Activated CD4-positive, alpha-beta T cell treated with anti-CD3 and anti-CD28 coated beads for 4 hours (primary cell): Measurements from ENCODE around the gene GPR152.
"Not testable (repeated sequence)": the region's sequence is repeated elsewhere in the genome, so short reads cannot be mapped to it uniquely, and the experiment has no call there.

Experiments
- DNase-seq, 2 donors: peaks; one replicate each; pipeline ENCODE4 v3.0.0-alpha.2; 2020

The GPR152 gene

DNA sequence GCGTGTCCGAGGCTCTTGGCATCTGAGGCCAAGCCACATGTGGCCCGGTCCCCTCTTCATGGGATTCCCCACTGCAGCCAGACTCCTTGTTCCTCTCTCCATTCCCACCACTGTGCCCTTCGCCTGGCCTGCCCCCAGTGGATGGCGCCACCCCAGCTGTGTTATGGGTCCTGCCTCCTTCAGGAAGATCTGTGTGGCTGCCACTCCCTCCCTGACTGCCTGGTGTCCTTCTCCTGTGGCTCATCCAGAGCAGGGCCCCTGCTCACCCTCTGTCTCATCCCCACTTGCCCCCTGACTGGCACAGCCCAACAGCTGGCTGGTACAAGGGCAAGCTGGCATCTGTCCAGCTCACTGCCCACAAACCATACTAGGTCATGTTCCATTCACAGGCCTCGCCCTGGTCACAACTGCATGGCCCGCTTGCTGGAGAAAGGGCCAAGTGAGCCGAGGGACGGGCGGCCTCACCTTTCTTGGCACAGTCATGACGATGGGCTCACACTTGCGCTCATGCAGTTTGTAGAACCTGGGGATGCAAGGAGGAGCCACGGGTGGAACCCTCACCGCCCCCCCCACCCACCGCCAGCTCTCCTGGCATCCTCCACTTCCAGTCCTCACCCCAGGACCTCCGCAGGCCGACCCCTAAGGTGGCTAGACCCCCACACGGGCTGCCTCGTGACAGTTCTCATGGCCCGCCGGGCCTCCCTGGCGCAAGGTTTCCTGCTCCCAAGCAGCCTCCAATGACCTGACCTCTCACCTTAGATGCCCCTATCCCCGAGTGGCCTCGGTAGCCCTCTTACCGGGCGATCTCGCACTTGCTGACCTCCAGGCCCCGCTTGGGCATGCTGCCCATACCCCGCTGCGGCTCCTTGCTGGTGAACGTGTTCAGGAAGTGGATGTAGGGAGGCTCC, 13.0 kb downstream of the GPR152 start:
- DNase-seq: no peak

DNA sequence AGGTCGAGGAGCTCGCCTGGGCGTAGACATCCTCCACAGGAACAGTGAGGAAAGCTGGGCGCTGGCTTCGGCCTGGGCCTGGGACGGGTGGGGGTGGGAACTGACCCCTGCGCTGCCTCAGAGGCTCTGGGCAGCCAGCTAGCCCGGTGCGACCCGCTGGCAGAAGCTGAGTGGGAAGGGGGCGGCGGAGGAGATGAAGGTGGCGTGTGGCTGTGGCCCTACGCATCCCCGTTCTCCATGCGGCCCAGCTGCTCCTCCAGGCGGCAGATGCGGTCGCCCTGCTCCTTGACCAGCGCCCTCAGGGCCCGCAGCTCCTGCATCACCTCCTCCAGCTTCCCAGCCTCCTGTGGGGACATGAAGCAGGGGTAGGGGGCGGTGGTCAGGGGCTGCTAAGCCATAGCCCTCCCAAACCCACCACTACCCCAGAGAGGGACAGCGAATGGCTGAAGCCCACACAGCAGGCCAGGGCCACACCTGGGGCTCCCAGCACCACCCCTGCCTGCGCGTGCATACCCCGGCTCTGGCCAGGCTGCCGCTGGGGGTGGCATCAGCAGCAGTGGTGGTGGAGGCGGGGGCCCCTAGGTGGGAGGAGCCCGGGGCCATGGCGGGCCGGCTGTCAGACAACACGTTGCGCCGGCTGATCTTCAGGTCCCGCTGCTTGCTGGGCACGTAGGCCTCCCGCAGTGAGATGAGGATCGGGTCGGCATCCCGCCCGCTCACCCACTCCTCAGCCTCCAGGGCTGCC, 14.2 kb downstream of the GPR152 start:
- DNase-seq: peak; percentile 67 to 73

DNA sequence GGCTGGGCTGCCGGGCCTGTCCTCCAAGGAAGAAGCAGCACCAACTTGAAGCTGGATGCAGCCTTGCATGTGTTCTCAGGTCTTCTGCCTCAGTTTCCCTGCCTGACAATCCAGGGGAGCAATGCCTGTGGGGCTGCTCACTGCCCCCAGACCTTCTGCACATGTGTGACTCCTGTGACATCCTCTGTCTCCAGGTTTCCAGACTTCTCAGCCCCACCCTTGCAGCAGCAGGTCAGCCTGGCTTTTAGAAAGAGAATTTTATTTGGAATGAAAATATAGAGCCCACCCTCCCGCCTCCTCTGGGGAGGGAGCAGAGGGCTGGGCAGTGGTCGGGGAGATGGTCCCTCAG, 14.7 kb downstream of the GPR152 start:
- DNase-seq: no peak

DNA sequence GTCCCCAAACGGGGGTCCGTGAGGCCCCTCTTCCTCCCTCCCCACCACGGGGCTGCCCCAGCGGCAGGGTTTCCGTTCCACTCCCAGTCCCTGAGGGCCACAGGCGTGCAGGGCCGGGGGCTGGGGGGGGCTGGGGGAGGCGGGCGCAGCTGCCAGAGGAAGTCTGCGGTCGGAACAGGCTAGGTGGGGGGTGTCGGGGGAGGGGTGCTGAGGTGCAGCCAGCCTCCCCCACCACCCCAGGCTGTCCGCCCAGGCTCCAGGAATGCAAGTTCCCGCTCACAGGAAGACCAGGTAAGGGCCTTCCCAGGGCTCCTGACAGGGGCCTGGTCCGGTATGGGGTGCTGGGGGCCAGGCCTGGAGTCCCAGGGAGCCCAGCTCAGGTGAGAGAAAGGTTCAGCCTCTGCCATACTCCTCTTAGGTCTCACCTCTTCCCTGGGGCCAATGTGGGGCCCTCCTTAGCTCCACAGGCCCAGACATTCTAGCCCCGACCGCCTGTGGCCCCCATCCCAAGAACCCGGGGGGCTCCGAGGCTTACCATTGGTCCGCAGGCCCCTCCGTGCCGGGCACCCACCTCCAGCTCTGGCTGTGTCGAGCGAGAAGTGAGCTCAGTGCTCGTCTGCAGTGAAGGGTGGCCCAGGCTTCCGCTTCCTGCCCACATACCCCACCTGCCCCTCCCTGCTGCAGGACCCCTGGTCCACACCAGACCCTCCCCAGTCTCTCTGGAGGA, 15.3 kb downstream of the GPR152 start, which contains the start of gene PTPRCAP:
Gene PTPRCAP (minus strand): TSS at position 601 of the 727 bp plus-strand sequence. CDS start 63 bp downstream, at position 538.
- DNase-seq: peak; percentile 70 to 77

DNA sequence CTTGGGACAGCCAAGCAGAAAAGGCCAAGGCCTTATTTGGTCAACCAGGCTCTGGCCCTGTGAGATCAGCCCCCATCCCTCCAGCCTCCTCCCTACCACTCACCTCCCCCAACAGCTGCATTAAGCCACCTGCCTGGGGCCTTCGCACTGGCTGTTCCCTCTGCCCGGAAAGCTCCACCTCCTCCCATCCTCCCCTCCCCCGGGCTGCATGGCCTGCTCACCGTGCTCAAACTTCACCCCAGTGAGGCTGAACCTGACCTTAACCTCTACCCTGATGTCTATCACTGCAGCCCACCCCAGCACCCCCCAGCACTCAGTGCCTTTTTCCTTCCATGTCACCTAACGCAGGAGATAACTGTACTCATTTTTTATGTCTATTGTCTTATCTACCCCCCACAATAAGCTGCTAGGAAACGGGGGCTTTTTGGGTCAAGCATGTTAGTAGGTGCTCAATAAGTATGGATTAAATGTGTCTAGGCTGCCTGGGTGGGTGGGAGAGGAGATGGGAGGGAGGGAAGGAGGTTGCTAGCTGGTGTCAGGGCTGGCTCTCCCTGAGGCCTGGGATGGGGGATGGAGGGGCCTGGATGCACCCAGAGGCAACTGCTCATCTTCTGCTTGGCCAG, 16.0 kb downstream of the GPR152 start:
- peak; percentile 68 for DNase-seq

DNA sequence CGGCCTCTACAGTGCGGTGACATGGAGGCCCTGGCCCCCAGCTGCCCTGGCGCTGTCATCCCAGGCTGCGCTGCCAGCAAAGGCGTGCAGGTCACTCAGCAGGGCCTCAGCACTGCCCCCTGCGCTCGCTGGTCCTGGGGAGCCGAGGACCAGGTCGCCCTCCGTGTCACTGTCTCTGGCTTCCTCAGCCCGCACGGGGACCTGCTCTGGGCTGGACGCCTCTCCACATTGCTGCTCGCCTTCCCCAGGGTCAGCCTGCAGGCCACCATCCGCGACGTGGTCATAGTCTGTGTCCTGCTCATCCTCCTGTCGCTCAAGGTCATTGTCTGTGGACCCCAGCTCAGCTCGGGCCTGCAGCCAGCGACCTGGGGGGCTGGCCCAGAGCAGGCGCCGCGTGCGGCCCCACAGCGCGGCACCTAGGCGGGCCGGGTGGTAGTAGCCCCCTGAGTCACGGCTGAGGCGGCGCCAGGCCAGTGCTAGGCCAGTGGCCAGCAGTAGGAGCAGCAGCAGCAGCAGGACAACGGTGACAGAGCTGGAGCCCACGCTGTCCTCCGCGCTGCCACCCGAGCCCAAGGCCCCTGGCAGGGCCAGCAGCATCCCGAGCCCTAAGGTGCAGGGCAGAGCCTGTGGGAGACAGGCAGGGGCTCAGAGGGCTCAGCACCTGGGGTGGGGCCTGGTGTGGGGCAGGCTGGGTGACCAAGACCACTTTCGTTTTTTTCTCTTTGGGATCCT, 16.6 kb downstream of the GPR152 start:
- no peak for DNase-seq

DNA sequence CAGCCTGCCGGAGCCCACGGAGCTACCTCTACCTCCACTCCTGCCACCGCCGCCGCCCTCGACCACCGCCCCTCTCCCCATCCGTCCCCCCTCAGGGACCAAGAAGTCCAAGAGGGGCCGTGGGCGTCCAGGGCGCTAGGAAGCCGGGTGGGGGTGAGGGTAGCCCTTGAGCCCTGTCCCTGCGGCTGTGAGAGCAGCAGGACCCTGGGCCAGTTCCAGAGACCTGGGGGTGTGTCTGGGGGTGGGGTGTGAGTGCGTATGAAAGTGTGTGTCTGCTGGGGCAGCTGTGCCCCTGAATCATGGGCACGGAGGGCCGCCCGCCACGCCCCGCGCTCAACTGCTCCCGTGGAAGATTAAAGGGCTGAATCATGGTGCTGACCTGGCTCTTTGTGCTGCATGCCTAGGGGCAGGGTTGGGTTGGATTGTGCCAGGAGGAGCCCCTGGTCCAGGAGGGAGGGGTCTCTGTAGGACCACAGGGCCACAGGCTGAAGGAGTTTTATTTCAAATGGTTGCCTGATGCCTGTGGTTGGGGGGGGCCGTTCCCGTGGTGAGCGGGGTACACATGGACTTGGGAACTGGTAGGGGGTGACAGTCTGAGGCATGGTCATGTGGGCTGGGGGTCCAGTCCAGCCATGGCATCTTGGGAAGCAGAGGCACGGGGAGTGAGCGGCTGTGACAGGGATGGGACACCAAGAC, 17.4 kb downstream of the GPR152 start:
- no peak for DNase-seq

DNA sequence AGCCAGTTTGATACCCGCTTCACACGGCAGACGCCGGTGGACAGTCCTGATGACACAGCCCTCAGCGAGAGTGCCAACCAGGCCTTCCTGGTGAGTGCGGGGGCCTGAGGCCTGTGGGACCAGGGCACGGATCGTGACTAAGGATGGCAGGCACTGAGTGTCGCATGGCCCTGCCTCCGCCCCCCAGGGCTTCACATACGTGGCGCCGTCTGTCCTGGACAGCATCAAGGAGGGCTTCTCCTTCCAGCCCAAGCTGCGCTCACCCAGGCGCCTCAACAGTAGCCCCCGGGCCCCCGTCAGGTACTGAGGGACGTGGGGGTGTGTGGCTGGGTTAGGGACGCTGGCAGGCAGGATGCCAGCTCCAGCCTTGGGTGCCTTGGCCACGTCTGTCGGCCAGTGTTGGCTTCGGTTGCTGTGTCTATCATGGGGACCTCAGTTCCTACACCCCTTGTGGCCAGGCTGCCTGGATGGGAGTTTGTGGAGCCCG, 18.1 kb downstream of the GPR152 start:
- no peak for DNase-seq

DNA sequence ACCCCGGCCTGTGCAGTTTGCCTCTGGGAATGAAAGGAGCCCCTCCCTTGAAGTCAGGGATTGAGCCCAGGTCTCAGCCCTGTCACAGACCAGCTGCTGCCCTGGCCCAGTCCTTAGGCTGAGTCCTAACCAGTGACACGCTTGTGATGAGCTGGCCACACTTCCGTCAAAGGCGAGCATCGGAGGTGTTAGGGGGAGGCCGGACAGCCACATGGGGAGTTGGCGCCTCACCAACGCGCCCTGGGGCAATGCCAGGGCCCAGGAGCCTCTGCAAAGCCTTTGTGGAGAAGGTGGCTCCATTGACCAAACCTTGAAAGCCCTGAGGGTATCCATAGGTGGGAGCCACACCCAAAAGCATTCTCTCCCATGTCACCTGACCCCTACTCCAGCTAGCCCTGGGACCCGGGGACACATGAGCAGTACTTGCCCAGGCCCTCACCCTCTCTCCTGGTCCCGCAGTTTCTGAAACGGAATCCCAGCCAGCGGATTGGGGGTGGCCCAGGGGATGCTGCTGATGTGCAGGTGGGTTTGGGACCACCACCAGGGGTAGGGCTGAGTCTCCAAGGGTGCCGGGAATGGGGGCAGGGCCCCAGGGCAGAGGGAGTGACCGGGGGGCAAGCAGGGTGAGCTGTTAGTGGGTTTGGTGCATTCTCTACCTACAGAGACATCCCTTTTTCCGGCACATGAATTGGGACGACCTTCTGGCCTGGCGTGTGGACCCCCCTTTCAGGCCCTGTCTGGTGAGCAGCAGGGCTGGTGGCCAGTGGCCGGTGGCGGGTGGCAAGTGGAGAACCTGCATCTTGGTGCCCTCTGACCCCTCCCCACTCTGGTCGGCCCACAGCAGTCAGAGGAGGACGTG, 18.8 kb downstream of the GPR152 start:
- no peak for DNase-seq

DNA sequence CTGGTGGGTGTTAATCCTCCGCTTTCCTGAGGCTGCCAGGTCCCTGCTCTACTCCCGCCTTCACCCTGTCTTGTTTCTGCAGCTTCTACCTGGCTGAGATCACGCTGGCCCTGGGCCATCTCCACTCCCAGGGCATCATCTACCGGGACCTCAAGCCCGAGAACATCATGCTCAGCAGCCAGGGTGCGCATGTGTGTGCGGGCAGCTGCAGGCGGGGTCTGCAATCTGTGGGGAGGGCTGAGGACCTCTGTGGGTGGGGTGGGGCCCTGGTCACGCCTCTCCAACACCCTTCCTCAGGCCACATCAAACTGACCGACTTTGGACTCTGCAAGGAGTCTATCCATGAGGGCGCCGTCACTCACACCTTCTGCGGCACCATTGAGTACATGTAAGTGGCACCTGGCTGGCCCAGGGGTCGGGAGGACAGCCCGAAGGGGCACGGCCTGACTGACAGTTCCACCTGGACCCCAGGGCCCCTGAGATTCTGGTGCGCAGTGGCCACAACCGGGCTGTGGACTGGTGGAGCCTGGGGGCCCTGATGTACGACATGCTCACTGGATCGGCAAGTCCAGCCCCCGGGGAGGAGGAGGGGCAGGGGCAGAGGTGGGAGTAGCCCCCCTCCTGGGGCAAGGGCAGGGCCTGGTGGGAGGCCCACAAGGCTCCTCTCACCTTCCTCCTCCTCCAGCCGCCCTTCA, 19.7 kb downstream of the GPR152 start:
- no peak for DNase-seq

DNA sequence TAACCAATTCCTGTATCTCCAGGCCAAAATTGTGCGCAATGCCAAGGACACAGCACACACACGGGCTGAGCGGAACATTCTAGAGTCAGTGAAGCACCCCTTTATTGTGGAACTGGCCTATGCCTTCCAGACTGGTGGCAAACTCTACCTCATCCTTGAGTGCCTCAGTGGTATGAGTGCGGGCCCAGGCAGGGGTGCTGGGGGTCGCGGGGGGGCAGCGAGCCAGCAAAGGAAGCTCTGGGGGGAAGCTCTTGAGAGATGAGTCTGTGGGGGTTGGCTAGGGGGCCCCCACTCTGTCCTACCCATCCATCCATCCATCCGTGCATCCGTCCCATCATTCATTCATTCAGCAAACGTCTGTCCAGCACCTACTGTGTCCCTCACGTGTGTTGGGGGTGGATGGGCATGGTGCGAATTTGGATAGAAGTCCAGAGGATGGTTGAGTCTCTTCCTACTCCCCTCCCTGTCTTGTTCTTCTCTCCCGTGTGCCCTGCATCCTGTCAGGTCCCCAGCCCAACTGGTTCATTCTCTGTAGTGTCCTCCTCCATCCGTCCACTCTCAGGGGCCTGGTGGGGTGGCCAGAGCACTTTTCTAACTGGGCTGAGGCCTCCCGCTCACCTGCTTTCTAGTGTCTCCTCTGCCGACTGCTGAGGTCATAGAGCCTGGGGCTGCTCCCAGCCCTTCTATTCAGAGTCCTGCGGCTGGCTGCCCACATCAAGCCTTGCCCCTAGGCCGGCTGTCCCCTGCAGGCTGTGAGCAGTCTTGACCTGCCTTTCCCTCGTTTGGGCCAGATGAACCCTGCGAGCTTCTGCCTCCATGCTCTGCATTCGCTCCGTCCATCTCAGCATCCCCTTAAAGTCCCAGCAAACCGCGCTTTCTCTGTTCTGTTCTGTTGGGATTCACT, 20.9 kb downstream of the GPR152 start:
- DNase-seq: no peak

DNA sequence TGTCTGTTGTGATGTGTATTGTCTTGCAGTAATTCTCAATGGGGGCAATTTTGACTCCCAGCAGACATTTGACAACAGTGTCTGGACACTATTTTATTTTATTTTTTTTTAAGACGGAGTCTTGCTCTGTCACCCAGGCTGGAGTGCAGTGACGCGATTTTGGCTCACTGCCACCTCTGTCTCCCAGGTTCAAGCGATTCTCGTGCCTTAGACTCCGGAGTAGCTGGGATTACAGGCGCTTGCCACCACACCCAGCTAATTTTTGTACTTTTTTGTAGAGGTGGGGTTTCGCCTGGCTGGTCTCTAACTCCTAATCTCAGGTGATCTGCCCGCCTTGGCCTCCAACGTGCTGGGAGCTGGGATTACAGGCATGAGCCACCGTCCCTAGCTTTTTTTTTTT, 22.8 kb downstream of the GPR152 start:
- DNase-seq: no peak

DNA sequence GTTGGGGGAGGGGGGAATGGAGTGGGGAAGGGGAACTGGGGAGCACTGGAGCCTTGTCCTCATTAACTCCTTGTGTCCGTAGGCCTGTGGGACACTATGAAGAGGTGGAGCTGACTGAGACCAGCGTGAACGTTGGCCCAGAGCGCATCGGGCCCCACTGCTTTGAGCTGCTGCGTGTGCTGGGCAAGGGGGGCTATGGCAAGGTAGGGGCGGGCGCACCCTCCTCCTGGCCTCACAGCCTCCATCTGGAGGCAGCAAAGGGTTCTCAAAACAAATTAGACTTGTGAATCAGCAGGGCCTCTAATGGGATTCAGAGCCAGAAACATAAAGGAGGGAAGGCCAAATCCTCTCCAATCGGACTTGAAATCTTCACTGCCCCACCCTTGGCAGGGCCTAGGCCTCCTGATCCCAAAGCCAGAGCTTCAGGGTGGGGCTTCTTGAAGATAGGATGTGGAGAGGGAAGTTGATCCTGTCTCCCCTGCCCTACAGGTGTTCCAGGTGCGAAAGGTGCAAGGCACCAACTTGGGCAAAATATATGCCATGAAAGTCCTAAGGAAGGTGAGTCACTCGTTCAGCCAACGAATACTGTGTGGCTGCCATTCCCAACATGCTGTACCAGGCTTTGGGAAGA, 23.4 kb downstream of the GPR152 start:
- no peak for DNase-seq

DNA sequence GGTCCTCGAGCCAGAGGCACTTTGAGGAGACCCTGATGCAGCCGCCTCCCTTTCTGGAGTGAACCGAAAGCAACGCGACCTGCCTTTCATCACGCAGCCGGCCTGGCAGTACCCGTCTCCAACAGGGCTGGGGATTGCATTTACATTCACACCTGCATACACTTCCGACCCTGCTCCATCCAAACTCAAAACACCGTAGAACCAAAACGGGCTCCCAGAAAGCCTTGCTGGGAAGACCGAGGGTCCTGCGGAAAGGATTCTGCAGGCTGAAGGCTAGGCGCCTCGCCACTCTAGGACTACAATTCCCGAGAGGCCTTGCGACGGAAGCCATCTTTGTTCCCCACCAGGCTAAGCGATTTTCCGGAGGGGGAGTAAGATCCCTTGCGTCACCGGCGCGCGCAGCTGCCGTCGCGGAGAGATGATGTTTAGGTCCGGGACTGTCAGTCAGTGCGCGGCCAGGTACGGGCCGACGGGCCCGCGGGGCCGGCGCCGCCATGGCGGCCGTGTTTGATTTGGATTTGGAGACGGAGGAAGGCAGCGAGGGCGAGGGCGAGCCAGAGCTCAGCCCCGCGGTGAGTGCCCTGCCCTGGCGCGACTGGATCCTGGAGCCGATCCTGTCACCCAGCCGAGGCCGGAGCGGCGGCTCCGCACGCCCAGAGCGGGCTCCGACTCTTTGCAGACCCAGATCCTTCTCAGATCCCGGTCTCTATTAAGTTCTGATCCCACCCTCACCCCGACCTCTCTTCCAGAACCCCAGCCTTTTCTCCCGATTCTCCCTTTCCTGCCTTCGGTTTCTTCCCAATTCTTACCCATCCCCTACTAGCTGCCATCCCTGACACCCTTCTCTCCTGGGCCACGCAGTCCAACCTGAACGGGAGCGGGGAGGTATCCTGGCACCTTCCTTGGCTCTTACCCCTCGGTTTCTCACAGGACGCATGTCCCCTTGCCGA, 24.2 kb downstream of the GPR152 start, which contains the start of gene RPS6KB2:
Gene RPS6KB2 (plus strand): TSS at position 443 of the 950 bp plus-strand sequence. CDS start 52 bp downstream, at position 495.
- DNase-seq: peak; percentile 95 to 100

DNA sequence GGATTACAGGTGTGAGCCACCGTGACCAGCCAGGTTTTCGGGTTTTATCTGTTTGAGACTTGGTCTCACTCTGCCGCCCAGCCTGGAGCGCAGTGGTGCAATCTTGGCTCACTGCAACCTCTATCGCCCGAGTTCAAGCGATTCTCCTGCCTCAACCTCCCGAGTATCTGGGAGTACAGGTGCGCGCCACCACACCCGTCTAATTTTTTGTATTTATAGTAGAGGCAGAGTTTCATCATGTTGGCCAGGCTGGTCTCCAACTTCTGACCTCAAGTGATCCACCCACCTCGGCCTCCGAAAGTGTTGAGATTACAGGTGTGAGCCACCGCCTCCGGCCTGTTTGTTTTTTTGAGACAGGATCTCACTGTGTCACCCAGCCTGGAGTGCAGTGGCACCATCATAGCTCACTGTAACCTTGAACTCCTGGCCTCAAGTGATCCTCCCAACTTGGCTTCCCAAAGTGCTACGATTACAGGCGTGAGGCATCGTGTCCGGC, 25.1 kb downstream of the GPR152 start:
- DNase-seq: not testable (repeated sequence)

DNA sequence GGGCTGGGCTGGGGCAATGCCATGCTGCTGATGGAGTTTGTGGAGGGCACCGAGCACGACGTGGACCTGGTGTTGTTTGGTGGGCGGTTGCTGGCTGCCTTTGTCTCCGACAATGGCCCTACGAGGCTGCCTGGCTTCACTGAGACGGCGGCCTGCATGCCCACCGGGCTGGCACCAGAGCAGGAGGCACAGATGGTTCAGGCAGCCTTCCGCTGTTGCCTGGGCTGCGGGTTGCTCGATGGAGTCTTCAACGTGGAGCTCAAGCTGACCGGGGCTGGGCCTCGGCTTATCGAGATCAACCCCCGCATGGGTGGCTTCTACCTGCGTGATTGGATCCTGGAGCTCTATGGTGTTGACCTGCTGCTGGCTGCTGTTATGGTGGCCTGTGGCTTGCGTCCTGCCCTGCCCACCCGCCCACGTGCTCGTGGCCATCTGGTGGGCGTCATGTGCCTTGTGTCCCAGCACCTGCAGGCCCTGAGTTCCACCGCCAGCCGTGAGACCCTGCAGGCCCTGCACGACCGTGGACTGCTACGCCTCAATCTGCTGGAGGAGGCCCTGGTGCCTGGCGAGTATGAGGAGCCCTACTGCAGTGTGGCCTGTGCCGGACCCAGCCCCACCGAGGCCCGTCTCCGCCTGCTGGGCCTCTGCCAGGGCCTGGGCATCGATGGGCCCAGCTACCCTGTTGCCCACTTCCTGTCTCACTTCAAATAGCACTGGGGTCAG, 28.5 kb downstream of the GPR152 start:
- DNase-seq: no peak
